GM19463 (cell line): ENCODE measurements around the gene CHCHD3.

Experiments
- ATAC-seq: cut with Tn5 transposase; IDR thresholded peaks from one replicate; pipeline ENCODE4 v1.9.1; 2021; ENCODE audit warnings: mild to moderate bottlenecking, moderate library complexity; ENCODE audit not compliant: unreplicated experiment

The CHCHD3 gene

GRCh38 chr7:133081599-133082389 lies at the start of gene CHCHD3:
CHCHD3 (minus strand) TSS chr7:133082090; CDS start chr7:133081937, 153 bp downstream.
- ATAC-seq: peak; percentile 100

- no peak for ATAC-seq
These were observed 48.3 kb upstream of the CHCHD3 start for GRCh38 chr7:133130166-133130565.

DNA sequence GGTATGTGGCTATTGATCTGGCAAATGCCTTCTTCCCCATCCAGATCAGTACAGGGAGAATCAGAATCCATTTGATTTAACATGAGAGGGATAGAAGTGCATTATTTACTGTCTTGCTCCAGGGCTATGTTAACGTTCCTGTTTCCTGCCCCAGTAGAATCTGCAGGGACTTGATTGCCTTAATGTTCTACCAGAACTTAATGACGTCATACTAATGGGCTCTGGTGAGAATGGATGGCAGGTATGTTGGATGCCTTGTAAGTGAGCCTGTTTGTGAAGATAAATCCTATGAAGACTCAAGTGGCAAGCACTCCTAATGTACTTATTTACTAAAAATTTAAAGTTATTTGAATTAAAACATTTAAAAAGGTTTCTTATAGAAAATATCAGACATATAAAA lies 44.5 kb upstream of the CHCHD3 start:
- ATAC-seq: no peak

DNA sequence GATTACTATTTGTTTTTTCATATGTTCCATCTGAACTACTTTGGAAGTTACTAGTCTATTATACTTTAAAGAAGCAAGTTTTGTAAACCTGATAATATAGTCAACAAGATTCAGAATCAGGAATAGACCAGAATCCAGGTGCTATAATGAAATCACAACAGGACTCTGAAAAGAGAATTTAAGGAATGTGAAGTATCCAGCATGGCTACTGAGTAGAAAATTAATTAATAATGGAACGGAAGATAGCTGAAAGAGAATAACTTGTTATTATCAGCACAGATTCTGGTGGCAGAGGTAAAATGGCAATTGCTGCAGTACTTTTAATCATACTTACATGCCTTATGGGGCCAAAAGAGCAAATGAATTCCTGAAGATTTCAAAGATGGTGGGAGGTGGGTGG lies 43.1 kb upstream of the CHCHD3 start:
- ATAC-seq: no peak

DNA sequence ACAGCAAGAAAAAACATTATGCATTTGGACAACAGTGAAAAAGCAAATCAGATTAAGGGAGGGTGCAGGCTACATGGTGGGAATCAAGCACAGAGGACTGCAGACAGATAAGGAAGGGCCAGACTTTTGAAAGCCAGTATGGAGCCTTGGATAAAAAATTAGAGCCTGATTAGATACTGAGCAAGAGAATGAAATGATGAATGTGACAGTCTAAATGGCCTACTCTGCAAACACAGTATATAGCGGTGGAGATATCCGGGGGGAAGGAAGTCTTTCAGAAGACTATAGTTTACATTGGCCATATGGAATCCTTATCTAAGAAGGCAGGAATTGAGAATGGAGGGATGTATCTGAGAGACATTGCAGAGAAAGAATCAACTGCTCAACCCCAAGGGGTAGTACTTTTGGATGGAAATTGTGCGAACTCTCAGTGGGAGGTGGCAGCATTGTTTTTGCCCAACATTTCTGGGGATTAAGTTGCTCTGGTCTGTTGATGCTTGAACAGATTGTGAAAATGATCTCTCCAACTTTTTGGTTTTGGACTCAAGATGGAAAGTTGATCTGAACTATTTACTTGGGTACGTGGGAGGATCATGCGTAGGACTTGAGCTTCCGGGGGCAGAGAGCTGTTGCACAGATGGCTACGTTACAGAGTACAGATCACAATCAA lies 39.4 kb upstream of the CHCHD3 start:
- no peak for ATAC-seq

GRCh38 chr7:133119067-133119466 lies 37.2 kb upstream of the CHCHD3 start:
- ATAC-seq: no peak

DNA sequence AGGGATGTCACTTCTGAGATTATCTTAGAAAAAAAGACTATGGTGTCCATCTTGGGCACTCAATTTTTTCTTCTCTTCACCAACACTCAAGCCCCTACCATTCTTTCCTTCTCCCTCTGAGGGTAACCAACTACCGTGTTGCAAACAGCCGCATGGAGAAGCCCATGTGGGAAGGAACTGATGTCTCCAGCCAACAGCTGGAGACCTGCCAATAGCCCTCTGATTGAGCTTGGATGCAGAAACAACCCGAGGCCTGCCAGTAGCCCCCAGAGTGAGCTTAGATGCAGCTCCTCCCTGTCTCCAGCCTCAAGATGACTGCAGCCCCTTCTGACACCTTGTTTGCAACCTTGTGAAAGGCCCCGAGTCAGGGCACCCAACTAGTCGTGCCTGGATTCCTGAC lies 36.4 kb upstream of the CHCHD3 start:
- no peak for ATAC-seq

DNA sequence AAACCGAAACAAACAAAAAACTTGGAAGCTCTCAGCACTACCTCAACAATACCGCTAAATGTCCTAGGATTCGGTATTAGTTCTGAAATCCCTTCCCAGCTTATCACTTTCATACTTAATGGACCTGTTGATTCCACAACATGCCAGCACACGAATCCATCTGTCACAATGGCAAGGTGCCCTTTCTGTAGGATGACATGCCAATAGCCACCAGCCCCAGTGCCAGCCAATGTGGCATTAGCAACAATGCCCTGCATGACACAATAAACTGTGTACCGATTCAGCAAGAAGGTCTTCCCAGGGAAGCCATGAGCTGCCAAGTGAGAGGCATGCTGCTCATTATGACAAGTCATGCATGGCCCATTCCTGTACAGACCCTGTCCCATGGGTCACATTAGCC lies 35.6 kb upstream of the CHCHD3 start:
- no peak for ATAC-seq

DNA sequence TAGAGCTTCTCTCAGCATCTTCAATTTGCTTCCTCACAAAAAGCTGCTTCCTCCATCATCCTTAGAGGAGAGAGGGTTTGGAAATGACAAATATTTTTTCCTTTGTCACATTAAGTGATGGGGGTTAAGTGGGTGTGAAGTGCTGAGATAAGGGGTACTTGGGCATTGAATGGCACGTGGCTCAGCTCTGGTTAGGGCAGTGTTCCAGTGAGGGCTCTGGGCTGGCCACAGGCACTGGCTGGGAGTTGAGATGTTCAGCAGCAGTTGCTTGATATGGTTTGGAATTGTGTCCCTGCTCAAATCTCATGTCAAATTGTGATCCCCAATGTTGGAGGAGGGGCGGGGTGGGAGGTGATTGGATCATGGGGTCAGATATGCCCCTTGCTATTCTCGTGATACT lies 33.7 kb upstream of the CHCHD3 start:
- no peak for ATAC-seq

- ATAC-seq: no peak
These were observed 32.6 kb upstream of the CHCHD3 start for GRCh38 chr7:133114519-133114918.

DNA sequence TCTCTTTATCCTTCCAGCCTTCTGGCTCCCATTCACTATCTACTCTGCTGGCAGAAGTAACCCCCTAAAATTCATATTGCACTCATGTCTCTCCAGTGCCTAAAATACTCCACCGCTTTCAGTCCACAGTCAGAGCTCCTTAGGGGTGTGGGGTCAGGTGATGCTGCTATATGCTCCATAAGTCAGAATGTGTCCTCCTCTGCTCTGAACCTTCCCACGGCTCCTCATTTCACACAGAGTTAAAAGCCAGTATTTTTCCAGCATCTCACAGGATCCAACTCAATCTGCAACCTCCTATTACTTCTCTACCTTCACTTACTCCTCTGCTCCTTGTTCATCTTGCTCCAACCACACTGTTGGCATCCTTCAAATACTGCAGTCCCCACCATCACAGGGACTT lies 31.1 kb upstream of the CHCHD3 start:
- no peak for ATAC-seq

GRCh38 chr7:133112335-133112734 lies 30.4 kb upstream of the CHCHD3 start:
- no peak for ATAC-seq

GRCh38 chr7:133110312-133110711 lies 28.4 kb upstream of the CHCHD3 start:
- ATAC-seq: no peak

GRCh38 chr7:133109816-133110215 lies 27.9 kb upstream of the CHCHD3 start:
- ATAC-seq: no peak

DNA sequence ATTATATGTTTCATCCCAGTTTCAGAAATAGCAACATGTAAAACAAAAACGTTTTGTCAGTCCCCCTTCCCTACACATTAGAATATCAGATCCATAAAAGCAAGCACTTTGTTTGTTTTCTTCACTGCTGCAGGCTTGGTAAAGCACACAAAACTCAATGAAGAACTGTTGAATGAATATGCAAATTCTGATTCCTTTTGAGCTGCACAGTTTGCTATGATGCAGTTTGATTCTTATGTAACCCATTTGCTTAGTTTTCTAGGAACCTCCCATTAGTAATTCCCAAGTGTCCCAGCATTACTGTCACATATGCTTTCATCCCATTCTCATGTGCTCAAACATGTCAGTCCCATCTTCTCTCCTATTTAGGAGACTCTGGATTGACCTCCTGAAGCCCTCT lies 26.1 kb upstream of the CHCHD3 start:
- ATAC-seq: no peak

- no peak for ATAC-seq
These were observed 20.6 kb upstream of the CHCHD3 start for GRCh38 chr7:133102276-133103060.

DNA sequence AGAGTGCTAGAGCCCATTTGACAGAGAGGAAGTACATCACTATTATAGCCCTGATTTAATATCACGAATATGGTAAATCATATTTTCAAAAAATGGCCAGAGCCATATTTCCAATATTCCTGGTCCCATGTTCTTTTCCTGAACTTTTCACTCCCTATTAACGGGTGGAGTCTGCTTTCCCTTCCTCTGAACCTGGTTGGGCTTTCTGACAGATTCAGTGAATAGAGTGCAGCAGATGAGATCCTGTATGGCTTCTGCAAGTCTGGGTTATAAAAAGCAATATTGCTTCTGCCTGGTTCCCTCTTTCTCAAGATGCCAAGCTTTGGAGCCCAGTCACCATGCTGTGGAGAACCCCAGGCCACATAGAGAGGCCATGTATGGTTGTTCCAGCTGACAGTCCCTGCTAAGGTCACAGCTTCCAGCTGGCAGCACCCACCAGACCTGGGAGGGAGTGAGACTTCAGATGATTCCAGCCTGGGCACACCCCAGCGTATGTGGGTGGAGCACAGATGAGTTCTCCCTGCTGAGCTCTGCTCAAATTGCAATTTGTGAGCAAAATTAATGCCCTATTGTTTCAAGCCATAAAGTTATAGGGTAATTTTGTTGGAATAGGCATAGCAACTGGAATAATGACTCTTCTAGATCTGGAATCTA lies 17.9 kb upstream of the CHCHD3 start:
- no peak for ATAC-seq

DNA sequence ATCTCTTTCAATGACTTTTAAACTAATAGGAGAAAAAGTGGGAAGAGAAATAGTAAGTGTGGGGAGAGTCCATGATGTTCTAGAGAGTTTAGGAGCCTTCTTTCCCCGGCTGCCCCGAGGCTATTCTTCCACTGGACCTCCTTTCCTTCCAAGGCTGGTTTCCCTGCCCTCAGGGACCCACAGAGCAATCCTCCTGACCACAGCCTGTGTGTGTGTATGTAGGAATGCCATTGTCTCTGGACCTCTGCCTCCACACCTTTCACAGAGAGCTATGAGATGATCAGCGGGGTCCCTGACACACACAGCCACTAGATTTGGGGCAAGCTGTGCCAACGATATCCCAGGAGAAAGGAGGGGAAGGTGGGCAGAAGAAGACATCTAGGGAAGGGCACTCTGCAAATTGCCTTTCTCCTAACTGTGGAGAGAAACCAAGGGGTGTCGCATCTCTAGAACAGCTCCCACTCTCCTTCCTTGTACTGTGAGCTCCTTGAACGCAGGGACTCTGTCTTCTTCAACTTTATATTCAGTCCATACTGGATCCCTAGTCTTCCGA lies 13.3 kb upstream of the CHCHD3 start:
- no peak for ATAC-seq

DNA sequence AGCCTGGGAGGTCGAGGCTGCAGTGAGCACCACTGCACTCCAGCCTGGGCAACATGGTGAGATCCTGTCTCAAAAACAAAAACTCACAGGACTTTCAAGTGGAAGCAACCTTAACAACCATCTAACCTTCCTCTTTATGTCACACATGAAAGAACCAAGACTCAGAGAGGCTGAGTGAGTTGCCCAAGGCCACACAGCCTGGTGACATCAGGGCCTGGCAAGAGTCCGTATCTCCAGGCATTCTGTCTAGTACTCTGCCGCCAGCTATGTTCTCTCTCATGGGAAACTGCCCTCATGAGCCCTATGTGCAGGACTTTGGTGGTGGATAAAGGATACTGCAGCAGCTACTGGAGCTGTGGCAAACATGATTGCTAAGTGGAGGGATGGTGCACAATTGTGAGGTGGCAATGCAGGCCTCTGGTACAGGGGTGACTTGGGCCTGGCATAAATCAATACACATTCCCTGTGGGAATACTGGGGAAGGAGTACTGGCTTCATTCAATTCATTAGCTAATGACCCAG lies 10.1 kb upstream of the CHCHD3 start:
- ATAC-seq: no peak

- ATAC-seq: no peak
These were observed 488 bp upstream of the CHCHD3 start for GRCh38 chr7:133082390-133082766.

DNA sequence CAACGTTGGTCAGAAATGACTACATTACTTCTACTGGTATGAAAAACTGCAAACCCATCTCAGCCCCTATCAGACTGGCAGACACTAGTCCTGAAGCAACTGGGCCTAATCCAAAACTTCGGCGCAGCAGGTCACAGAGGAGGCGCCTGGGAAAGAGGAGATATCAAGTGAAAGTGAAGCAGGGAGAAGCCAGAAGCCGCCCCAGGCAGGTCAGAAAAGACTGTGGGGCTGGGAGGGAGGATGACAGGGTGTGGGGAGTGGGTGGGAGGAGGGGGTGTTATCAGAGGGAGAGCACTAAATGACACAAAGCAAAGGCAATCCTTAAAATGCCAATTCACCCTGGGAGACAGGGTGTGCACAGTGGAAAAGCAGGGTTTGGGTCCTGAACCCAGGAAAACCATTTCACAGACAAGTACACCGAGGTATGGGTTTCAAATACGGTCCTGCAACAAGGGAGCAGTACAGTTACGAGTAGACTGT lies 731 bp downstream of the CHCHD3 start:
- no peak for ATAC-seq
